Prostate gland (tissue), 2 donors: ENCODE results near the gene SIK2.

Experiments
- CTCF ChIP-seq, 4 experiments: fragments of 200-600 bp in 2 of 4; fragments of 450-650 bp in 2 of 4; sonication (generic) in 2 of 4; IDR thresholded peaks; 1 replicate in 3 of 4; 2 replicates in 1 of 4; pipeline ENCODE4 v1.5.1; 2016 to 2019; ENCODE audit warnings: antibody characterized with exemption in 4 of 4, mild to moderate bottlenecking in 2 of 4, moderate library complexity in 2 of 4
- POLR2AphosphoS5 ChIP-seq: sonication (generic); formaldehyde crosslinking; IDR thresholded peaks from one replicate; pipeline ENCODE4 v1.6.1; 2017; ENCODE audit warnings: antibody characterized with exemption

- TF ChIP-seq CTCF (IDR thresholded peaks at IDR 0.05) (no peak), POLR2AphosphoS5 (no peak)
These were observed 116.6 kb downstream of the SIK2 start for GRCh38 chr11:111718859-111719258.
